Body of pancreas (tissue), 4 donors: ENCODE data around the gene ECSIT.

Source experiments
- POLR2A ChIP-seq, 3 donors: fragments of 450-650 bp; IDR thresholded peaks; one replicate each; pipeline ENCODE4 v1.6.1; 2016; ENCODE audit warnings: antibody characterized with exemption in 3 of 3, mild to moderate bottlenecking in 2 of 3
- TF ChIP-seq, protein P1 (sequence below), 7 experiments: fragments of 450-650 bp in 4 of 7; fragments of 200-600 bp in 3 of 7; sonication (generic) in 3 of 7; IDR thresholded peaks; one replicate each; pipeline ENCODE4 v1.5.1; 2016 to 2019; ENCODE audit warnings: antibody characterized with exemption in 7 of 7

DNA sequence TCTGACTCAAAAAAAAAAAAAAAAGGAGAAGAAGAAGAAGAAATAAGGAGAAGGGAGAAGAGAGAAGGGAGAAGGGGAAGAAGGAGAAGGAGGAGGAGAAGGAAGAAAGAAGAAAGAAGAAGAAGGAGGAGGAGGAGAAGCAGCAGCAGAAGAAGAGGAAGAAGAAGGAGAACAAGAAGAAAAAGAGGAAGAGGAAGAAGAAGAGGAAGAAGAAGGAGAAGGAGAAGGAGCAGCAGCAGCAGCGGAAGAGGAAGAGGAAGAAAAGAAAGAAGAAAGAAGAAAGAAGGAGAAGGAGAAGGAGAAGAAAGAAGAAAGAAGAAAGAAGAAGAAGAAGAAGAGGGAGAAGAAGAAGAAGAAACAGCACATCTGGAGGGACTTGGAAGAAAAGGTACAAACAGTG lies 5.6 kb upstream of the ECSIT start:
- TF ChIP-seq, protein P1, sequence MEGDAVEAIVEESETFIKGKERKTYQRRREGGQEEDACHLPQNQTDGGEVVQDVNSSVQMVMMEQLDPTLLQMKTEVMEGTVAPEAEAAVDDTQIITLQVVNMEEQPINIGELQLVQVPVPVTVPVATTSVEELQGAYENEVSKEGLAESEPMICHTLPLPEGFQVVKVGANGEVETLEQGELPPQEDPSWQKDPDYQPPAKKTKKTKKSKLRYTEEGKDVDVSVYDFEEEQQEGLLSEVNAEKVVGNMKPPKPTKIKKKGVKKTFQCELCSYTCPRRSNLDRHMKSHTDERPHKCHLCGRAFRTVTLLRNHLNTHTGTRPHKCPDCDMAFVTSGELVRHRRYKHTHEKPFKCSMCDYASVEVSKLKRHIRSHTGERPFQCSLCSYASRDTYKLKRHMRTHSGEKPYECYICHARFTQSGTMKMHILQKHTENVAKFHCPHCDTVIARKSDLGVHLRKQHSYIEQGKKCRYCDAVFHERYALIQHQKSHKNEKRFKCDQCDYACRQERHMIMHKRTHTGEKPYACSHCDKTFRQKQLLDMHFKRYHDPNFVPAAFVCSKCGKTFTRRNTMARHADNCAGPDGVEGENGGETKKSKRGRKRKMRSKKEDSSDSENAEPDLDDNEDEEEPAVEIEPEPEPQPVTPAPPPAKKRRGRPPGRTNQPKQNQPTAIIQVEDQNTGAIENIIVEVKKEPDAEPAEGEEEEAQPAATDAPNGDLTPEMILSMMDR (IDR thresholded peaks at IDR 0.05) = no peak
- no peak for TF ChIP-seq POLR2A (IDR thresholded peaks at IDR 0.05)
